NCI-H748 (cell line): Measurements from ENCODE around the gene ZSCAN10.

Experiments
- DNase-seq: peaks from one replicate; lab custom pipeline; 2025; ENCODE audit not compliant: unreplicated experiment; lab: John Stamatoyannopoulos, UW

ZSCAN10 gene

DNA sequence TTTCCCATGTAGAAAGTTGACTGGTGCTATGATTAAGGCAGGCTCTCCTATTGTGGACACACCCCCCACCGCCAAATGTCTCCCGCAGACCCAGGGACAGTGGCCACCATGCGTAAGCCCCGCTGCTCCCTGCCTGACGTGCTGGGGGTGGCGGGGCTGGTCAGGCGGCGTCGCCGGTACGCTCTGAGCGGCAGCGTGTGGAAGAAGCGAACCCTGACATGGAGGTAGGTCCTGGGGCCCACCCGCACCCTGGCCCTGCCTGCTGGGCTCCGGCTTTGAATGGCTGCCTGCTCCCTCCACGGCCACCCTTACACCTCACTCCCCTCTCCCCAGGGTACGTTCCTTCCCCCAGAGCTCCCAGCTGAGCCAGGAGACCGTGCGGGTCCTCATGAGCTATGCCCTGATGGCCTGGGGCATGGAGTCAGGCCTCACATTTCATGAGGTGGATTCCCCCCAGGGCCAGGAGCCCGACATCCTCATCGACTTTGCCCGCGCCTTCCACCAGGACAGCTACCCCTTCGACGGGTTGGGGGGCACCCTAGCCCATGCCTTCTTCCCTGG lies 49.1 kb downstream of the ZSCAN10 start:
- no peak for DNase-seq

DNA sequence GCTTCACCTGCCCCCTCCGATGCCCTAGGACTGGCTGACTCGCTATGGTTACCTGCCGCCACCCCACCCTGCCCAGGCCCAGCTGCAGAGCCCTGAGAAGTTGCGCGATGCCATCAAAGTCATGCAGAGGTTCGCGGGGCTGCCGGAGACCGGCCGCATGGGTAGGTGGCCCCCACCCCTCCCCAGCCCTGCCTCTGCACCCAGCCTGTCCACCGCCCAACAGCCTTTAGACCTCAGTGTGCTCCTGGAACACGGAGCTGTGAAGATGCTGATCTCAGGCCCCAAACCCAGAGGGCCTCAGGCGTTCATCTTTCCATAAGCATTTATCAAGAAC lies 51.7 kb downstream of the ZSCAN10 start:
- DNase-seq, result no peak

DNA sequence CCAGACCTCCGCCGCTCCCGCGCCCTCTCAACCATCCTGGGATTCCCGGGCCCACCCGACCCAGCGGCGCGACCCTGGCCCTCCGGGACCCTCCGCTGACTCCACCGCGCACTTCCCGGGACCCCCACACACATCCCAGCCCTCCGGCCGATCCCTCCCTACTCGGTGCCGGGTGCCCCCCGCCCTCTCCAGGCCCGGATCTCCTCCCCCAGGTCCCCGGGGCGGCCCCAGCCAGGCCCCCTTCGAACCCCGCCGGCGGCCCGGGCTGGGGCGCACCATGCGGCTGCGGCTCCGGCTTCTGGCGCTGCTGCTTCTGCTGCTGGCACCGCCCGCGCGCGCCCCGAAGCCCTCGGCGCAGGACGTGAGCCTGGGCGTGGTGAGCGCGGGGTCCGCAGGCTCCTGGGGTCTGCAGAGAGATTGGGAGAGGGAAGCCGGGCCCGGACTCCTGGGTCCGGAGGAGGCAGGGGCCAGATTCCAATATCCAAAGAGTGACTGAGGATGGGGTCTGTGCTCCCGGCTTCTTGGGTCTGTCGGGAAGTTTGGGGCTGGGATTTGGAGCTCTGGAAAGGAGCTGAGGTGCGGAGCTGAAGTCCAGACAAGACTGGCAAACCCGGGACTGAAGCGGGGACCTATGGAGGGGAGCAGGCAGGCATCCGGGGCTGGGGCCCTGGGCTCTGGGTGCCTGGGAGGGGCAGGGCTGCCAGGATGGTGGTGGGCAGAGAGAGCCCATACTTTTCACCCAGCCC lies 52.3 kb downstream of the ZSCAN10 start:
- no peak for DNase-seq

DNA sequence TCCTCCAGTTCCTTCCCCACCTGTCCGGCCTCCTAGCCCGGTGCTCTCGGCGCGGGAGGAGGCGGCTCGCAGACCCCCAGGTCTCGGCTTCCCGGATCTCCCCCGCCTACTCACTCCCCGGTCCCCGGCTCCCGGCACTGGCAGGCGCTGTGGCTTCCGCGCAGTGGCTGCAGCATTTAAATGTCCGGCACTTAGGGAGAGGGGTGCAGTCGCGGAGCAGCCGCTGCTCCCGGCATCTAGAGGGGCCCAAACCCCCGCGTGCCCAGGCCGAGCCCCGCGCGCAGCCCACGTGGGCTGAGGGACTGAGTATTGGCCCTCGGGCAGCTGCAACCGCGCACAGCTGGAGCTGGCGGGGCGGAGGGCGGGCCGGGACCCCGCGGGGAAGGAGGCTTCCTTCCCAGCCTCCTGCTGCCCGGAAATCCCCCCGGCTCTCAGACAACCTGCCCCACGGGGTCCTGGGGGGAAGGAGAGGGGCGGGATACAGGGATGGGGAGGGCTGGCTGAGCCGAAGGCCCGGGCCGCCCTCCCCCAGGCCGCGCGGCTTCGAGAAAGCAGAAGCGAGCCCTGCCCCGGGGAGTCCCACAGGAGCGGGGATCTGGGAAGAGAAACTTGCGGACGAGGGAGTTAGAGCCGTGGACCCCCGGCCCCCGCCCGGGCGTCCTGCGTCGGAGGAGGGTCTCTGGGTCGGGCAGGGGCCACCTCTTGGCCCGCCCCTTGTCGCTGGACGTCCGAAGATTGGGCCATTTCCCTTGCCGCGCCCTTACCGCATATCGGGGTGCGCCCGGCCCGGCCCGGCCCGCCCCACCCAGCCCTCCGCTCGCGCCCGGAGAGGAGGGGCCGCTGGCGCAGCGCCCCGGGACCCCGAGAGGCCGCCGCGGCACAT lies 53.1 kb downstream of the ZSCAN10 start, which contains the start of gene MMP25:
Gene MMP25 (plus strand): TSS at position 804 of the 883 bp plus-strand sequence. CDS start 357 bp downstream, outside the sequence.
- DNase-seq, result peak; percentile 37

DNA sequence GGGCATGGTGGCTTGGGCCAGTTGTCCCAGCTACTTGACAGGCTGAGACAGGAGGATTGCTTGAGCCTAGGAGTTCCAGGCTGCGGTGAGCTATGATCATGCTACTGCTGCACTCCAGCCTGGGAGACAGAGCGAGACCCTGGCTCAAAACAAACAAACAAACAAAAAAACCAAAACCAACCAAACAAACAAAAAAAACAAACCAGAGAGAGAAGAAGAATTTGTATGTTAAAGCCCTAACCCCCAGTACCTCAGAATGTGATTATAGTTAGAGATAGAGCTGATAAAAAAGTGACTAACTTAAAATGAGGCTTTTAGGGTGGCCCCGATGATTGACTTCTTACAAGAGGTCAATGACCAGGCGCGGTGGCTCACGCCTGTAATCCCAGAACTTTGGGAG lies 54.4 kb downstream of the ZSCAN10 start:
- DNase-seq, result no peak

DNA sequence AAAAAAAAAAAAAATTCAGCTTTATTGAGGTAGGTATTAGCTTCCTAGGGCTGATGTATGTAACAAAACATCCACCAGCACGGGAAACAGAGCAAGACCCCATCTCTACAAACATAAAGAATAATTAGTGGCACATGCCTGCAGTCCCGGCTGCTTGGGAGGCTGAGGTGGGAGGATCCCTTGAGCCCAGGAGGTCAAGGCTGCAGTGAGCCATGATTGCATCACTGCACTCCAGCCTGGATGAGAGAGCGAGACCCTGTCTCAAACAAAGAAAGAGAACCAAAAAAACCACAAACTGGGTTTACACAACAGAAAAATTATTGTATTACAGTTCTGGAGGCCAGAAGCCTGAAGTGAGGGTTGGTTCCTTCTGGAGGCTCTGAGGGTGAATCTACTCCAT lies 56.7 kb downstream of the ZSCAN10 start:
- no peak for DNase-seq

DNA sequence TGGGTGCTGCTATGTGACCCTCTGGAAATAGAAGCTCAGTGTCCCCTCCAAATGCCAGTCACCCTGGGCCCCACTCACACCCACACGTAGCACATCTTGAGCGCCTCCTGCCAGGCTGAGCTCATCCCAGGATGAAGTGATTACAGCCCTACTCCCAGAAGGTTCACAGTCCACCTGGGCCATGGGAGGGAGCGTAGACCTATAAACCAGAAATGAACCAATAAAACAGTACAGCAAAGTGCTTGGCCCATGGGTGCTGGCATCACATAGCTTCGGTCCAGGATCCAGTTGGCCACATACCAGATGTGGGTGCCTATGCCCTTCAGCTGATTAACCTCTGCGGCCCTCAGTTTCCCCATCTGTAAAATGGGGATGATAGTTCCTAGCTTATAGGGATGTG lies 60.2 kb downstream of the ZSCAN10 start:
- no peak for DNase-seq
